Psoas muscle (tissue), 8 donors: ENCODE measurements around the gene DEPDC1B. TPM values are rescaled to one million over a fixed set of nuclear protein-coding genes. Genes with fewer than 3 reads are reported as not detected.

ENCODE experiments used
- ATAC-seq, 4 donors: fragments of 200-7000 bp; cut with Tn5 transposase; one replicate each; pipeline ENCODE4 v1.9.1; 2020; ENCODE audit warnings: moderate library complexity in 3 of 4, mild to moderate bottlenecking in 2 of 4
- DNase-seq, 2 donors: peaks; one replicate each; pipeline ENCODE4 v3.0.0-alpha.2; 2020
- H3K27ac ChIP-seq: fragments of 200-600 bp; one replicate; pipeline ENCODE4 v1.8.0; 2022
- H3K27me3 ChIP-seq, 3 donors: fragments of 200-600 bp in 1 of 3; one replicate each; pipeline versions ENCODE4 v1.6.1 to v1.8.0; 2013 to 2022; ENCODE audit warnings: low read length in 2 of 3, mild to moderate bottlenecking in 2 of 3, moderate library complexity in 1 of 3; ENCODE audit not compliant: insufficient read depth in 3 of 3
- H3K36me3 ChIP-seq, 2 donors: fragments of 200-600 bp in 1 of 2; one replicate each; pipeline versions ENCODE4 v1.6.1 to v1.8.0; 2013 to 2022; ENCODE audit warnings: low read depth in 1 of 2, mild to moderate bottlenecking in 1 of 2, moderate library complexity in 1 of 2; ENCODE audit not compliant: insufficient read depth in 1 of 2
- H3K4me1 ChIP-seq: fragments of 200-600 bp; one replicate; pipeline ENCODE4 v1.8.0; 2022
- H3K4me3 ChIP-seq: fragments of 200-600 bp; one replicate; pipeline ENCODE4 v1.8.0; 2022; ENCODE audit warnings: mild to moderate bottlenecking
- H3K9me3 ChIP-seq: fragments of 200-600 bp; one replicate; pipeline ENCODE4 v1.8.0; 2022
- WGBS, 3 donors: extraction: QIAGEN DNeasy Blood & Tissue Kit; methylation state at CpG; one replicate each; pipeline versions ENCODE4 v1.1.6 to v1.1.7; 2013; 5-methylcytosine and 5-hydroxymethylcytosine counted together
- intact Hi-C, 2 donors: fragments of 100-400 bp; cut with DNase I; formaldehyde crosslinking; loops; one replicate each; pipeline versions ENCODE4 v1.11.0 to v1.14.2; 2022
- polyA plus RNA-seq, 3 donors: library from polyadenylated mRNA; stranded (reverse); fragments of 200-250 nt; gene quantifications; one replicate each; pipeline ENCODE4 v1.2.3, GENCODE V29; 2013
- total RNA-seq, 4 donors: library from RNA; stranded (reverse); fragmentation: NEBNext Ultra II Directional in 2 of 4; extraction: Animal tissue kit (Norgen Biotek cat#: 25700) in 2 of 4; gene quantifications; one replicate each; pipeline versions ENCODE4 v1.2.1 to v1.2.4, GENCODE V29; 2021 to 2023
- TF ChIP-seq, protein P1 (sequence below): fragments of 200-600 bp; IDR thresholded peaks from one replicate; pipeline ENCODE4 v1.8.0; 2022; ENCODE audit warnings: antibody characterized with exemption
- donor health status: healthy with polysubstance abuse.
- donor health status: DM: no; HTN: no; CAD: no; lungs with moderate emphysema.
- donor health status: Bipolar disorder and iron deficiency.
- donor health status: healthy.
- donor health status: DM: yes; HTN: yes; CAD: no.
- donor health status: DM: no; HTN: no; CAD: no.
- donor health status: DM: no; HTN: no; CAD: no.
- donor health status: DM: yes; HTN: yes; CAD: no.

The DEPDC1B gene
- total and polyA plus RNA-seq, 7 donors = 0.05 to 0.15 (median 0.06) TPM; not detected in 4

DNA sequence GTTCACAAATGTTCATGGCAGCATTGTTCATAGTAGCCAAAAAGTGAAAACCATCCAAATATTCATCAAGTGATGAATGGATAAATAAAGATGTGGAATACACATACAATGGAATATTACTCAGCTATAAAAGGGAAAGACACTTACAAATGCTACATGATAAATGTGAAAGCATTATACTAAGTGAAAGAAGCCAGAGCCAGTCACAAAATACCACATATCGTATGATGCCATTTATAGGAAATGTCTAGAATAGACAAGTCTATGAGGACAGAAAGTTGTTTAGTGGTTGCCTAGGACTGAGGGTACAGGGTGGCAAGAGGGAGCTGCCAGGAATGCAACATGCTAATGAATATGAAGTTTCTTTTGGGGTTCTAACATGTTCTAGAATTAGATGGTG is 148.7 kb downstream of the DEPDC1B start:
- H3K27ac ChIP-seq = no peak overlapping the region
- no peaks in the 10 kb centered on the region for H3K27me3 ChIP-seq
- intact Hi-C loops = no loop called here
- DNase-seq (no peak), ATAC-seq (no peak)
- H3K4me3 ChIP-seq = no peak overlapping the region
- TF ChIP-seq, protein P1, sequence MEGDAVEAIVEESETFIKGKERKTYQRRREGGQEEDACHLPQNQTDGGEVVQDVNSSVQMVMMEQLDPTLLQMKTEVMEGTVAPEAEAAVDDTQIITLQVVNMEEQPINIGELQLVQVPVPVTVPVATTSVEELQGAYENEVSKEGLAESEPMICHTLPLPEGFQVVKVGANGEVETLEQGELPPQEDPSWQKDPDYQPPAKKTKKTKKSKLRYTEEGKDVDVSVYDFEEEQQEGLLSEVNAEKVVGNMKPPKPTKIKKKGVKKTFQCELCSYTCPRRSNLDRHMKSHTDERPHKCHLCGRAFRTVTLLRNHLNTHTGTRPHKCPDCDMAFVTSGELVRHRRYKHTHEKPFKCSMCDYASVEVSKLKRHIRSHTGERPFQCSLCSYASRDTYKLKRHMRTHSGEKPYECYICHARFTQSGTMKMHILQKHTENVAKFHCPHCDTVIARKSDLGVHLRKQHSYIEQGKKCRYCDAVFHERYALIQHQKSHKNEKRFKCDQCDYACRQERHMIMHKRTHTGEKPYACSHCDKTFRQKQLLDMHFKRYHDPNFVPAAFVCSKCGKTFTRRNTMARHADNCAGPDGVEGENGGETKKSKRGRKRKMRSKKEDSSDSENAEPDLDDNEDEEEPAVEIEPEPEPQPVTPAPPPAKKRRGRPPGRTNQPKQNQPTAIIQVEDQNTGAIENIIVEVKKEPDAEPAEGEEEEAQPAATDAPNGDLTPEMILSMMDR = no peak
- H3K4me1 ChIP-seq = no peaks in the 10 kb centered on the region
- WGBS, 3 donors = 81 to 90% (median 87%) methylated on average over 1 of the region's 1 CpG
- no peaks in the 10 kb centered on the region for H3K9me3 ChIP-seq
- no peaks in the 10 kb centered on the region for H3K36me3 ChIP-seq

DNA sequence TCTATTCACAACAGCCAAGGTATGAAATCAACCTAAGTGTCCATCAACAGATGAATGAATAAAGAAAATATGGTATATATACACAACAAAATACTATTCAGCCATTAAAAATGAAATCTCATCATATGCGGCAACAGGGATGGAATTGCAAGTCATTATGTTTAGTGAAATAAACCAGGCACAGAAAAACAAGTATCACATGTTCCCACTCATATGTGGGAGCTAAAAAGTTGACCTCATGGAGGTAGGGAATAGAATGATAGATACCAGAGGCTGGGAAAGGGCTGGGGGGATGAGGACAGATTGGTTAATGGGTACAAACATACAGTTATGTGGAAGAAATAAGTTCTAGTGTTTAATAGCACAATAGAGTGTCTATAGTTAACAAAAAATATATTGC is 149.7 kb downstream of the DEPDC1B start:
- TF ChIP-seq, protein P1 = no peak
- Histone ChIP-seq H3K9me3 (no peaks in the 10 kb centered on the region), H3K27me3 (no peaks in the 10 kb centered on the region), H3K4me3 (no peak overlapping the region), H3K27ac (no peak overlapping the region), H3K36me3 (no peaks in the 10 kb centered on the region), H3K4me1 (no peaks in the 10 kb centered on the region)
- DNase-seq (no peak), ATAC-seq (no peak)
- intact Hi-C loops = no loop called here
- WGBS, 3 donors = 96 to 98% (median 98%) methylated on average over 1 of the region's 1 CpG

DNA sequence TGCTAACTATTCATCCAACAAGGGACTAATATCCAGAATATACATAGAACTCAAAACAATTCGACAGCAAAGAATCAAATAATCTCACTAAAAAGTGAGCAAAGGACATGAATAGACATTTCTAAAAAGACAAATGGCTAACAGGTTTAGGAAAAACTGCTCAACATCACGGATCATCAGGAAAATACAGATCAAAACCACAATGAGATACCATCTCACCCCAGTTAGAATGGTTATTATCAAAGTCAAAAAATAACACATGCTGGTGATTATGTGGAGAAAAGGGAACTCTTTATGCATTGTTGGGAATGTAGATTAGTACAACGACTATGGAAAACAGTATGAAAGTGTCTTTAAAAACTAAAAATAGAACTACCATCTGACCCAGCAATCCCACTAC is 150.1 kb downstream of the DEPDC1B start:
- WGBS, 3 donors = 71 to 73% (median 73%) methylated on average over 3 of the region's 3 CpGs
- no peaks in the 10 kb centered on the region for H3K4me1 ChIP-seq
- no peaks in the 10 kb centered on the region for H3K36me3 ChIP-seq
- TF ChIP-seq, protein P1 = no peak
- no peaks in the 10 kb centered on the region for H3K9me3 ChIP-seq
- ATAC-seq = no peak
- H3K4me3 ChIP-seq = no peak overlapping the region
- intact Hi-C loops = no loop called here
- no peaks in the 10 kb centered on the region for H3K27me3 ChIP-seq
- no peak for DNase-seq
- H3K27ac ChIP-seq = no peak overlapping the region

Other genes starting within 250 kb of the DEPDC1B start
- gene ELOVL7, start 144.1 kb upstream of the DEPDC1B start, total RNA-seq = under 1 TPM; 0.16 to 0.79 (median 0.27) TPM
- under 1 TPM; 0.10 to 0.21 (median 0.20) TPM for gene ELOVL7, start 144.1 kb upstream of the DEPDC1B start, polyA plus RNA-seq
- 1 to 10 TPM; 2.9 to 5.1 (median 3.8) TPM for gene ERCC8, start 244.9 kb upstream of the DEPDC1B start, total RNA-seq
- gene ERCC8, start 244.9 kb upstream of the DEPDC1B start, polyA plus RNA-seq = 1 to 10 TPM; 4.7 to 7.6 (median 6.2) TPM
- gene NDUFAF2, start 245.0 kb upstream of the DEPDC1B start, total RNA-seq = 10 to 100 TPM; 32.1 to 57.4 (median 41.3) TPM
- 10 to 100 TPM; 71.1 to 87.2 (median 86.7) TPM for gene NDUFAF2, start 245.0 kb upstream of the DEPDC1B start, polyA plus RNA-seq